GM12878 (cell line): Measurements from ENCODE around the gene PDGFD. TPM values are rescaled to one million over a fixed set of nuclear protein-coding genes. Genes with fewer than 3 reads are reported as not detected.

ENCODE experiments used
- ATF7 ChIP-seq: fragments of 450-650 bp; IDR thresholded peaks from 2 replicates; pipeline ENCODE4 v1.6.1; 2016; ENCODE audit warnings: low read depth, mild to moderate bottlenecking
- BCL11A ChIP-seq: IDR thresholded peaks from 2 replicates; pipeline ENCODE4 v1.6.1; 2011; ENCODE audit warnings: low read depth, low read length
- CBFB ChIP-seq: IDR thresholded peaks from 2 replicates; pipeline ENCODE4 v1.6.1; 2016; ENCODE audit warnings: antibody characterized with exemption, low read depth
- CHD2 ChIP-seq: IDR thresholded peaks from 2 replicates; pipeline ENCODE4 v1.6.1; 2011; ENCODE audit warnings: low read depth, low read length, improper control_type of control experiment, borderline replicate concordance
- EED ChIP-seq: sonication (generic); IDR thresholded peaks from 2 replicates; pipeline ENCODE4 v1.6.1; 2016; ENCODE audit warnings: antibody characterized with exemption, low read depth
- EP300 ChIP-seq, 2 experiments: fragments of 150-350 bp in 1 of 2; IDR thresholded peaks; 2 replicates each; pipeline ENCODE4 v1.6.1; 2011 to 2012; ENCODE audit warnings: low read depth in 2 of 2, low read length in 2 of 2, borderline replicate concordance in 1 of 2, improper control_type of control experiment in 1 of 2, inconsistent platforms in 1 of 2; ENCODE audit not compliant: control insufficient read depth in 1 of 2
- ETV6 ChIP-seq, 2 experiments: fragments of 450-650 bp in 1 of 2; IDR thresholded peaks in 1 of 2; conservative IDR thresholded peaks in 1 of 2; 2 replicates each; pipeline ENCODE4 v1.6.1; 2014; ENCODE audit warnings: antibody characterized with exemption in 1 of 2, borderline replicate concordance in 1 of 2, low read depth in 1 of 2, mild to moderate bottlenecking in 1 of 2, moderate library complexity in 1 of 2
- HDAC6 ChIP-seq: fragments of 200-600 bp; sonication (generic); IDR thresholded peaks from one replicate; pipeline ENCODE4 v1.8.0; 2017; ENCODE audit warnings: antibody characterized with exemption; ENCODE audit not compliant: unreplicated experiment
- IKZF1 ChIP-seq: fragments of 450-650 bp; conservative IDR thresholded peaks from 2 replicates; pipeline ENCODE4 v1.6.1; 2017; ENCODE audit warnings: antibody characterized with exemption, mild to moderate bottlenecking
- KLF5 ChIP-seq: fragments of 450-650 bp; IDR thresholded peaks from 2 replicates; pipeline ENCODE4 v1.6.1; 2014; ENCODE audit warnings: mild to moderate bottlenecking; ENCODE audit not compliant: partially characterized antibody
- MEF2A ChIP-seq: IDR thresholded peaks from 2 replicates; pipeline ENCODE4 v1.6.1; 2011; ENCODE audit warnings: low read depth, mild to moderate bottlenecking, low read length, moderate library complexity; ENCODE audit not compliant: insufficient read depth
- MEF2B ChIP-seq: fragments of 450-650 bp; IDR thresholded peaks from 2 replicates; pipeline ENCODE4 v1.6.1; 2018; ENCODE audit warnings: mild to moderate bottlenecking, moderate library complexity; ENCODE audit not compliant: partially characterized antibody, poor library complexity, severe bottlenecking
- NBN ChIP-seq: fragments of 450-650 bp; IDR thresholded peaks from 2 replicates; pipeline ENCODE4 v1.6.1; 2016
- NR2F1 ChIP-seq: fragments of 450-650 bp; conservative IDR thresholded peaks from 2 replicates; pipeline ENCODE4 v1.6.1; 2017; ENCODE audit warnings: mild to moderate bottlenecking
- PKNOX1 ChIP-seq: fragments of 450-650 bp; IDR thresholded peaks from 2 replicates; pipeline ENCODE4 v1.6.1; 2016; ENCODE audit warnings: mild to moderate bottlenecking
- POU2F2 ChIP-seq: IDR thresholded peaks from 3 replicates; pipeline ENCODE4 v1.6.1; 2011; ENCODE audit warnings: low read depth, mild to moderate bottlenecking, low read length, borderline replicate concordance
- RELB ChIP-seq: fragments of 450-650 bp; IDR thresholded peaks from 2 replicates; pipeline ENCODE4 v1.6.1; 2017; ENCODE audit warnings: low read depth, mild to moderate bottlenecking, moderate library complexity
- SP1 ChIP-seq: IDR thresholded peaks from one replicate; pipeline ENCODE4 v1.6.1; 2011; ENCODE audit warnings: low read depth, low read length
- SRF ChIP-seq, 2 experiments: IDR thresholded peaks; 2 replicates each; pipeline ENCODE4 v1.6.1; 2011; ENCODE audit warnings: low read depth in 2 of 2, low read length in 2 of 2, mild to moderate bottlenecking in 1 of 2, moderate library complexity in 1 of 2
- TCF12 ChIP-seq: IDR thresholded peaks from 2 replicates; pipeline ENCODE4 v1.6.1; 2011; ENCODE audit warnings: low read depth, mild to moderate bottlenecking, low read length
- TCF3 ChIP-seq: IDR thresholded peaks from 2 replicates; pipeline ENCODE4 v1.6.1; 2012; ENCODE audit warnings: low read depth, mild to moderate bottlenecking, low read length, borderline replicate concordance; ENCODE audit not compliant: insufficient read depth
- ZBED1 ChIP-seq: IDR thresholded peaks from 2 replicates; pipeline ENCODE4 v1.6.1; 2016; ENCODE audit warnings: borderline replicate concordance
- ZNF274 ChIP-seq: IDR thresholded peaks from one replicate; pipeline ENCODE4 v1.8.0; 2011; ENCODE audit not compliant: insufficient read length, insufficient read depth
- polyA plus RNA-seq, 11 experiments: library from polyadenylated mRNA; depleted of rRNA in 4 of 11; unstranded in 6 of 11; stranded (reverse) in 5 of 11; fragments of >200 nt; fragmentation: Nextera tagmentation in 4 of 11; fragmentation: Illumina TruSeq in 1 of 11; extraction: Ambion mirVana in 4 of 11; extraction: Trizol in 1 of 11; gene quantifications; 1 replicate in 1 of 11; 2 replicates in 10 of 11; pipeline versions ENCODE4 v1.2.1 to v1.2.3, GENCODE V29; 2011 to 2016; ENCODE audit warnings: inconsistent platforms in 2 of 11, missing spikeins in 2 of 11, low read depth in 1 of 11
- total RNA-seq, 4 experiments: library from RNA; depleted of rRNA in 3 of 4; stranded (reverse); fragments of >200 nt in 3 of 4; fragmentation: Illumina TruSeq in 1 of 4; extraction: Trizol in 1 of 4; gene quantifications; 2 replicates each; pipeline versions ENCODE4 v1.2.1 to v1.2.3, GENCODE V29; 2013 to 2021
- TF ChIP-seq, protein P1 (sequence below): fragments of 450-650 bp; IDR thresholded peaks from 2 replicates; pipeline ENCODE4 v1.6.1; 2016; ENCODE audit warnings: mild to moderate bottlenecking, moderate library complexity, borderline replicate concordance

Gene PDGFD
- total and polyA plus RNA-seq, 10 of the 15 experiments (the other 5 are each of a cell fraction or from before 2014, with no cell fraction given), result 0.05 to 0.13 TPM; not detected in 8

GRCh38 chr11:103929170-103929903, 234.6 kb downstream of the PDGFD start (continued):
- TF ChIP-seq, protein P1, sequence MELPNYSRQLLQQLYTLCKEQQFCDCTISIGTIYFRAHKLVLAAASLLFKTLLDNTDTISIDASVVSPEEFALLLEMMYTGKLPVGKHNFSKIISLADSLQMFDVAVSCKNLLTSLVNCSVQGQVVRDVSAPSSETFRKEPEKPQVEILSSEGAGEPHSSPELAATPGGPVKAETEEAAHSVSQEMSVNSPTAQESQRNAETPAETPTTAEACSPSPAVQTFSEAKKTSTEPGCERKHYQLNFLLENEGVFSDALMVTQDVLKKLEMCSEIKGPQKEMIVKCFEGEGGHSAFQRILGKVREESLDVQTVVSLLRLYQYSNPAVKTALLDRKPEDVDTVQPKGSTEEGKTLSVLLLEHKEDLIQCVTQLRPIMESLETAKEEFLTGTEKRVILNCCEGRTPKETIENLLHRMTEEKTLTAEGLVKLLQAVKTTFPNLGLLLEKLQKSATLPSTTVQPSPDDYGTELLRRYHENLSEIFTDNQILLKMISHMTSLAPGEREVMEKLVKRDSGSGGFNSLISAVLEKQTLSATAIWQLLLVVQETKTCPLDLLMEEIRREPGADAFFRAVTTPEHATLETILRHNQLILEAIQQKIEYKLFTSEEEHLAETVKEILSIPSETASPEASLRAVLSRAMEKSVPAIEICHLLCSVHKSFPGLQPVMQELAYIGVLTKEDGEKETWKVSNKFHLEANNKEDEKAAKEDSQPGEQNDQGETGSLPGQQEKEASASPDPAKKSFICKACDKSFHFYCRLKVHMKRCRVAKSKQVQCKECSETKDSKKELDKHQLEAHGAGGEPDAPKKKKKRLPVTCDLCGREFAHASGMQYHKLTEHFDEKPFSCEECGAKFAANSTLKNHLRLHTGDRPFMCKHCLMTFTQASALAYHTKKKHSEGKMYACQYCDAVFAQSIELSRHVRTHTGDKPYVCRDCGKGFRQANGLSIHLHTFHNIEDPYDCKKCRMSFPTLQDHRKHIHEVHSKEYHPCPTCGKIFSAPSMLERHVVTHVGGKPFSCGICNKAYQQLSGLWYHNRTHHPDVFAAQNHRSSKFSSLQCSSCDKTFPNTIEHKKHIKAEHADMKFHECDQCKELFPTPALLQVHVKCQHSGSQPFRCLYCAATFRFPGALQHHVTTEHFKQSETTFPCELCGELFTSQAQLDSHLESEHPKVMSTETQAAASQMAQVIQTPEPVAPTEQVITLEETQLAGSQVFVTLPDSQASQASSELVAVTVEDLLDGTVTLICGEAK, result no peak
- TF ChIP-seq SP1, result peak; percentile 20
- TF ChIP-seq HDAC6, result no peak
- TF ChIP-seq PKNOX1, result peak; percentile 65; the same call in 1 of the 2 replicates
- peak; percentile 63; the same call in 1 of the 2 replicates for TF ChIP-seq ZBED1
- peak; percentile 81 to 88 for TF ChIP-seq EP300 (IDR thresholded peaks at IDR 0.05; ENCODE audit: borderline replicate concordance in 1 of 2, control insufficient read depth in 1 of 2, low read depth in 2 of 2, low read length in 2 of 2)
- TF ChIP-seq NR2F1, result peak; percentile 75
- no peak for TF ChIP-seq CHD2
- peak; percentile 68 for TF ChIP-seq IKZF1
- TF ChIP-seq POU2F2, result peak; percentile 97
- TF ChIP-seq SRF (IDR thresholded peaks at IDR 0.05; ENCODE audit: low read depth in 2 of 2, low read length in 2 of 2), result 0 out of 4 replicates have a peak, but pooled peaks of 1 of the 2 experiments have one; percentile 35
- peak in 1 of 2 experiments; percentile 61; a peak in 1 of 4 replicates for TF ChIP-seq ETV6 (conservative IDR thresholded peaks at IDR 0.05 in 1 of 2, IDR thresholded peaks at IDR 0.05 in 1 of 2; ENCODE audit: borderline replicate concordance in 1 of 2, low read depth in 1 of 2)
- peak; percentile 39; the same call in 1 of the 2 replicates for TF ChIP-seq TCF3
- TF ChIP-seq ATF7, result 0 out of 2 replicates have a peak, but pooled peaks have one; percentile 25
- no peak for TF ChIP-seq NBN
- TF ChIP-seq TCF12, result 0 out of 2 replicates have a peak, but pooled peaks have one; percentile 25
- no peak for TF ChIP-seq ZNF274
- peak; percentile 78; the same call in 1 of the 2 replicates for TF ChIP-seq RELB
- no peak for TF ChIP-seq KLF5
- no peak for TF ChIP-seq CBFB
- TF ChIP-seq BCL11A, result peak; percentile 91
- peak; percentile 55; the same call in 1 of the 2 replicates for TF ChIP-seq EED
- TF ChIP-seq MEF2B, result peak; percentile 82
- peak; percentile 91 for TF ChIP-seq MEF2A
